K562 (cell line): ENCODE measurements around the gene GASK1B. TPM values are rescaled to one million over a fixed set of nuclear protein-coding genes. Genes with fewer than 3 reads are reported as not detected.

Source experiments
- COPS2 ChIP-seq: fragments of 450-650 bp; conservative IDR thresholded peaks from 2 replicates; pipeline ENCODE4 v1.6.1; 2016; ENCODE audit warnings: mild to moderate bottlenecking, moderate library complexity
- GABPA ChIP-seq: fragments of 200-800 bp; sonication (Bioruptor generic); conservative IDR thresholded peaks from 2 replicates; pipeline ENCODE4 v1.6.1; 2016; ENCODE audit warnings: low read depth, missing genetic modification characterization, missing compliant biosample characterization
- HDAC1 ChIP-seq, 2 experiments: fragments of 450-650 bp; IDR thresholded peaks; 2 replicates each; pipeline ENCODE4 v1.6.1; 2016 to 2017; ENCODE audit warnings: inconsistent platforms in 1 of 2, mild to moderate bottlenecking in 1 of 2, moderate library complexity in 1 of 2
- HDGF ChIP-seq: fragments of 450-650 bp; IDR thresholded peaks from 2 replicates; pipeline ENCODE4 v1.6.1; 2016
- LEF1 ChIP-seq: fragments of 450-650 bp; IDR thresholded peaks from 2 replicates; pipeline ENCODE4 v1.6.1; 2016; ENCODE audit warnings: mild to moderate bottlenecking
- NFYB ChIP-seq: IDR thresholded peaks from 2 replicates; pipeline ENCODE4 v1.6.1; 2011; ENCODE audit warnings: mild to moderate bottlenecking, moderate library complexity; ENCODE audit not compliant: insufficient read length; ENCODE audit errors: extremely low read depth
- PRMT5 ChIP-seq: sonication (generic); formaldehyde crosslinking; IDR thresholded peaks from 2 replicates; pipeline ENCODE4 v1.5.0; 2020; ENCODE audit warnings: missing genetic modification reagents
- RBM14 ChIP-seq: fragments of 200-400 bp; formaldehyde crosslinking; IDR thresholded peaks from 2 replicates; pipeline ENCODE4 v1.6.1; 2018; ENCODE audit warnings: low read depth, mild to moderate bottlenecking, low read length, moderate library complexity, borderline replicate concordance; ENCODE audit not compliant: insufficient read depth
- REST ChIP-seq, 2 experiments: fragments of 450-650 bp; formaldehyde crosslinking in 1 of 2; IDR thresholded peaks; 2 replicates each; pipeline versions ENCODE4 v1.4.0 to v1.6.1; 2014 to 2020; ENCODE audit warnings: mild to moderate bottlenecking in 2 of 2, borderline replicate concordance in 1 of 2, low read depth in 1 of 2
- SUPT5H ChIP-seq: fragments of 450-650 bp; IDR thresholded peaks from 2 replicates; pipeline ENCODE4 v1.6.1; 2016
- TCF3 ChIP-seq: sonication (generic); formaldehyde crosslinking; IDR thresholded peaks from 2 replicates; pipeline ENCODE4 v1.4.0; 2020; ENCODE audit warnings: mild to moderate bottlenecking, missing genetic modification reagents
- TCF7 ChIP-seq: sonication (generic); IDR thresholded peaks from 2 replicates; pipeline ENCODE4 v1.6.1; 2016; ENCODE audit warnings: antibody characterized with exemption, borderline replicate concordance
- TGIF2 ChIP-seq: sonication (generic); formaldehyde crosslinking; IDR thresholded peaks from 2 replicates; pipeline ENCODE4 v1.8.1; 2022; ENCODE audit warnings: mild to moderate bottlenecking, missing genetic modification reagents, moderate library complexity
- ZBTB11 ChIP-seq, 3 experiments: fragments of 200-800 bp in 1 of 3; fragments of 250-450 bp in 1 of 3; fragments of 450-650 bp in 1 of 3; sonication (Bioruptor Pico) in 1 of 3; sonication (Bioruptor generic) in 1 of 3; formaldehyde crosslinking in 1 of 3; IDR thresholded peaks; 2 replicates each; pipeline versions ENCODE4 v1.6.1 to v1.8.0; 2016 to 2022; ENCODE audit warnings: mild to moderate bottlenecking in 2 of 3, missing genetic modification characterization in 2 of 3, missing compliant biosample characterization in 1 of 3, moderate library complexity in 1 of 3
- ZBTB9 ChIP-seq: fragments of 450-650 bp; formaldehyde crosslinking; IDR thresholded peaks from 2 replicates; pipeline ENCODE4 v1.4.0; 2020; ENCODE audit warnings: mild to moderate bottlenecking, moderate library complexity
- ZNF197 ChIP-seq: fragments of 200-800 bp; sonication (Bioruptor generic); IDR thresholded peaks from 2 replicates; pipeline ENCODE4 v1.6.1; 2016; ENCODE audit warnings: low read depth, missing genetic modification characterization, missing compliant biosample characterization
- polyA plus RNA-seq, 8 experiments: library from polyadenylated mRNA; depleted of rRNA in 4 of 8; stranded (reverse) in 5 of 8; unstranded in 3 of 8; fragments of >200 nt; fragmentation: Nextera tagmentation in 2 of 8; fragmentation: Illumina TruSeq in 1 of 8; extraction: Ambion mirVana in 2 of 8; extraction: Trizol in 1 of 8; gene quantifications; 2 replicates each; pipeline versions ENCODE4 v1.2.1 to v1.2.3, GENCODE V29; 2011 to 2014; ENCODE audit warnings: inconsistent platforms in 1 of 8, missing spikeins in 1 of 8
- total RNA-seq, 7 experiments: library from RNA; depleted of rRNA in 6 of 7; stranded (reverse); fragments of >200 nt in 6 of 7; fragmentation: Illumina TruSeq in 2 of 7; extraction: Trizol in 2 of 7; gene quantifications; 2 replicates each; pipeline versions ENCODE4 v1.2.1 to v1.2.3, GENCODE V29; 2011 to 2021; ENCODE audit warnings: low replicate concordance in 1 of 7

The GASK1B gene
- total and polyA plus RNA-seq, 9 of the 15 experiments (the other 6 are each of a cell fraction or from before 2014, with no cell fraction given), result 0.13 to 1.2 (median 0.61) TPM

GRCh38 chr4:158193171-158193749 is 20.4 kb upstream of the GASK1B start (continued):
- peak; percentile 53; the same call in 1 of the 2 replicates for TF ChIP-seq REST (IDR thresholded peaks at IDR 0.05; ENCODE audit: borderline replicate concordance)
- TF ChIP-seq REST (CRISPR knock-in tag; IDR thresholded peaks at IDR 0.05; ENCODE audit: low read depth), result no peak
- TF ChIP-seq COPS2, result no peak
- TF ChIP-seq ZBTB11 (CRISPR knock-in tag; IDR thresholded peaks at IDR 0.05), result no peak
- TF ChIP-seq HDGF, result no peak
- TF ChIP-seq TGIF2 (CRISPR knock-in tag), result no peak
- no peak for TF ChIP-seq PRMT5
- no peak for TF ChIP-seq GABPA
- no peak for TF ChIP-seq TCF3 (CRISPR knock-in tag)
- no peak for TF ChIP-seq TCF7
- TF ChIP-seq NFYB, result no peak
- no peak for TF ChIP-seq HDAC1 (IDR thresholded peaks at IDR 0.05)
- TF ChIP-seq RBM14, result no peak
- no peak for TF ChIP-seq SUPT5H
- no peak for TF ChIP-seq ZNF197 (CRISPR knock-in tag)
- no peak for TF ChIP-seq LEF1
- TF ChIP-seq ZBTB9 (CRISPR knock-in tag), result no peak
